Caco-2 (cell line): ENCODE measurements around the gene F8A3. TPM values are rescaled to one million over a fixed set of nuclear protein-coding genes. Genes with fewer than 3 reads are reported as not detected.
"Not testable (repeated sequence)": the region's sequence is repeated elsewhere in the genome, so short reads cannot be mapped to it uniquely, and the experiment has no call there.

ENCODE experiments used
- BruUV-seq: library from RNA; stranded (reverse); fragments of 400-500 nt; replicated peaks from 2 replicates; lab custom pipeline; 2021; lab: Mats Ljungman, UMichigan
- CTCF ChIA-PET: fragments of 300-600 bp; sonication (Branson Sonifier 250); formaldehyde crosslinking; loops from one replicate; lab custom pipeline; 2022; ENCODE audit warnings: antibody characterized with exemption; lab: Charles Lee
- POLR2A ChIA-PET: fragments of 300-600 bp; sonication (Branson Sonifier 250); formaldehyde crosslinking; loops from one replicate; lab custom pipeline; 2022; ENCODE audit warnings: antibody characterized with exemption; lab: Charles Lee
- DNase-seq, 2 experiments: peaks; one replicate each; pipeline versions ENCODE4 v3.0.0 to v3.0.0-alpha.2; 2020 to 2022
- H3K27me3 ChIP-seq: replicated peaks from 2 replicates; pipeline ENCODE4 v1.6.0; 2011; ENCODE audit warnings: low read length; ENCODE audit not compliant: control insufficient read depth, insufficient read depth
- H3K36me3 ChIP-seq: 2 replicates; pipeline ENCODE4 v1.5.1; 2011; ENCODE audit warnings: low read length; ENCODE audit not compliant: control insufficient read depth, insufficient read depth
- H3K4me1 ChIP-seq: fragments of 250-450 bp; sonication (Bioruptor Pico); 2 replicates; pipeline ENCODE4 v1.5.1; 2020; ENCODE audit warnings: mild to moderate bottlenecking
- H3K4me3 ChIP-seq: 2 replicates; pipeline ENCODE4 v1.5.1; 2011; ENCODE audit warnings: low read depth, mild to moderate bottlenecking, control low read depth, low read length
- H3K9me3 ChIP-seq: fragments of 250-450 bp; sonication (Bioruptor Pico); 2 replicates; pipeline ENCODE4 v1.5.1; 2020; ENCODE audit warnings: mild to moderate bottlenecking, moderate library complexity
- H3K27ac Mint-ChIP-seq: one replicate; pipeline ENCODE4 v1.8.0; 2022; ENCODE audit warnings: mixed read lengths; ENCODE audit not compliant: unreplicated experiment
- H3K27me3 Mint-ChIP-seq: one replicate; pipeline ENCODE4 v1.8.0; 2022; ENCODE audit warnings: mixed read lengths; ENCODE audit not compliant: insufficient read depth, unreplicated experiment
- H3K36me3 Mint-ChIP-seq: one replicate; pipeline ENCODE4 v1.8.0; 2022; ENCODE audit warnings: mild to moderate bottlenecking, mixed read lengths; ENCODE audit not compliant: insufficient read depth, unreplicated experiment
- H3K4me1 Mint-ChIP-seq: one replicate; pipeline ENCODE4 v1.8.0; 2022; ENCODE audit warnings: low read depth, mixed read lengths; ENCODE audit not compliant: unreplicated experiment
- H3K4me3 Mint-ChIP-seq: one replicate; pipeline ENCODE4 v1.8.0; 2022; ENCODE audit warnings: mild to moderate bottlenecking, moderate library complexity, mixed read lengths; ENCODE audit not compliant: unreplicated experiment
- H3K9me3 Mint-ChIP-seq: one replicate; pipeline ENCODE4 v1.8.0; 2022; ENCODE audit warnings: mixed read lengths; ENCODE audit not compliant: unreplicated experiment
- intact Hi-C: fragments of 100-400 bp; cut with micrococcal nuclease; formaldehyde crosslinking; loops from one replicate; pipeline ENCODE4 v1.10.0; 2022; ENCODE audit not compliant: unreplicated experiment
- total RNA-seq: library from RNA; stranded (reverse); gene quantifications from 2 replicates; pipeline ENCODE4 v1.2.3, GENCODE V29; 2022
- TF ChIP-seq, protein P1 (sequence below), 2 experiments: fragments of 200-600 bp in 1 of 2; IDR thresholded peaks; 1 replicate in 1 of 2; 2 replicates in 1 of 2; pipeline versions ENCODE4 v1.5.1 to v1.8.0; 2011 to 2022; ENCODE audit warnings: antibody characterized with exemption in 1 of 2, control low read depth in 1 of 2, inconsistent platforms in 1 of 2, low read depth in 1 of 2, low read length in 1 of 2, mild to moderate bottlenecking in 1 of 2, moderate library complexity in 1 of 2; ENCODE audit not compliant: insufficient read depth in 1 of 2, severe bottlenecking in 1 of 2, unreplicated experiment in 1 of 2

F8A3 gene
- total RNA-seq, 1 experiment from 2014 or later: 7.5 TPM

DNA sequence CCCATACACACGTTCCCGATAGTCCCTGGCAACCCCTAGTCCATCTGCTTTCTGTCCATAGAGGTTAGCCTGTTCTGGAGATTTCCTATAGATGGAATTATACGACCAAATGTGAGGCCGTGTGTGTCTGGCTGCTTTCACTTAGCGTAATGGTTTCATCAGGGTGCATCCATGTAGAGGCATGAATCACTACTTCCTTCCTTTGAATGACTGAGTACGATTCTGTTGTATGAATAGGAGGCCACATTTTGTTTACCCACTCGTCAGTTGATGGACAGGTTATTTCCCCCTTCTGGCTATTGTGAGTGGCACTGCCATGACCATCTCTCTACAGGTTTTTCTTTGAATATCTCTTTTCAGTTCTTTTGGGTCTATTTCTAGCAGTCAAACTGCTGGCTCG lies 2.1 kb upstream of the F8A3 start:
- H3K36me3 Mint-ChIP-seq, H3K4me3 ChIP-seq, H3K9me3 ChIP-seq, H3K4me3 Mint-ChIP-seq, intact Hi-C loops, H3K27me3 Mint-ChIP-seq, H3K27me3 ChIP-seq, BruUV-seq, DNase-seq, H3K36me3 ChIP-seq, CTCF ChIA-PET, H3K4me1 Mint-ChIP-seq, H3K27ac Mint-ChIP-seq, H3K9me3 Mint-ChIP-seq, H3K4me1 ChIP-seq, POLR2A ChIA-PET: not testable (repeated sequence)

DNA sequence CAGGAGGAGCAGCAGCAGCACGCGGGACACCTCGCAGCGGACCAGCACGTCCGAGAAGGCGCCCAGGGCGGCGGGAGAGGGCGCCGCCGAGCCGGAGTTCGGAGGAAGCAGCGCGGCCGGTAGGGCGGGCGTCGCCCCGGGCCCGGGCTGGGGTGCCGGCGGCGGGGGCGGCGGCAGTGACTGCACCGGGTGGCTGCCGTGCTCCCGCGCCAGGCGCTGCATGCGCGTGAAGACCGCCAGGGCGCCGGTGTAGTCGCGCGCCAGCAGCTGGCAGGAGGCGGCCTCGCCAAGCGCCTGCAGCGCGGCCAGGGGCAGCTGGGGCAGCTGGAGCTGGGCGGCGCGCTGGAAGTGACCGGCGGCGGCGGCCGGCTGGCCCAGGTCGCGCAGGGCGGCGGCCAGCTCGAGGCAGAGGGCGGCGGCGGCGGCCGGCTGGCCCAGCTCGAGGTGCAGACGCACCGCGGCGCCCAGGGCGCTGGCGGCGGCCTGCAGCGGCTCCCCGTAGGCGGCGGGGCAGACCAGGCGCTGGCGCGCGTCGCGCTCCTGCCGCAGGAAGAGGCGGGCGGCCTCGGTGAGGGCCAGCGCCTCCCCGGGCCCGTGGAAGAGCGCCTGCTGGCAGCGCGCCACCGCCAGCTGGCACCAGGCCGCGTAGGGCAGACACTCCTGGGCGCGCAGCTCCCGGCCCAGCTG lies 516 bp downstream of the F8A3 start:
- intact Hi-C loops, H3K9me3 ChIP-seq, H3K4me3 ChIP-seq, H3K9me3 Mint-ChIP-seq, H3K36me3 ChIP-seq, POLR2A ChIA-PET, H3K4me3 Mint-ChIP-seq, H3K27me3 Mint-ChIP-seq, BruUV-seq, H3K27ac Mint-ChIP-seq, H3K36me3 Mint-ChIP-seq, H3K4me1 ChIP-seq, DNase-seq, H3K27me3 ChIP-seq, CTCF ChIA-PET, H3K4me1 Mint-ChIP-seq: not testable (repeated sequence)

DNA sequence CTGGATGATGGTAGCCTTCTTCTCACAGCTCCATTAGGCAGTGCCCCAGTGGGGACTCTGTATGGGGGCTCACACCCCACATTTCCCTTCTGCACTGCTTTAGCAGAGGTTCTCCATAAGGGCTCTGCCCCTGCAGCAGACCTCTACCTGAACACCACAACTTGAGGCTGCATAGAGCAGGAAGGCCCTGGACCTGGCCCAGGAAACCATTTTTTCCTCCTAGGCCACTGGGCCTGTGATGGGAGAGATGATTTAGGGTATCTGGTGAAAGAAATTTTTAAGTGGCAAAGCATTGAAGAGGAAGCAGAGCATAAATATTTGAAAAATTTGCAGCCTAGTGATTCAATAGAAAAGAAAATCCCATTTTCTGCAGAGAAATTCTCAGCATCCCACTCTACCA lies 17.3 kb downstream of the F8A3 start:
- POLR2A ChIA-PET: no interaction called here
- CTCF ChIA-PET: no interaction called here
- BruUV-seq: no TSS peak
- no peaks in the 10 kb centered on the region for H3K9me3 Mint-ChIP-seq
- no peak overlapping the region for H3K27ac Mint-ChIP-seq
- H3K27me3 ChIP-seq: no peaks in the 10 kb centered on the region
- intact Hi-C loops: no loop called here
- no peak overlapping the region for H3K4me3 ChIP-seq
- no peaks in the 10 kb centered on the region for H3K36me3 Mint-ChIP-seq
- H3K36me3 ChIP-seq: no peaks in the 10 kb centered on the region
- no peaks in the 10 kb centered on the region for H3K4me1 ChIP-seq
- no peaks in the 10 kb centered on the region for H3K4me1 Mint-ChIP-seq
- no peaks in the 10 kb centered on the region for H3K27me3 Mint-ChIP-seq
- H3K9me3 ChIP-seq: no peaks in the 10 kb centered on the region
- TF ChIP-seq, protein P1, sequence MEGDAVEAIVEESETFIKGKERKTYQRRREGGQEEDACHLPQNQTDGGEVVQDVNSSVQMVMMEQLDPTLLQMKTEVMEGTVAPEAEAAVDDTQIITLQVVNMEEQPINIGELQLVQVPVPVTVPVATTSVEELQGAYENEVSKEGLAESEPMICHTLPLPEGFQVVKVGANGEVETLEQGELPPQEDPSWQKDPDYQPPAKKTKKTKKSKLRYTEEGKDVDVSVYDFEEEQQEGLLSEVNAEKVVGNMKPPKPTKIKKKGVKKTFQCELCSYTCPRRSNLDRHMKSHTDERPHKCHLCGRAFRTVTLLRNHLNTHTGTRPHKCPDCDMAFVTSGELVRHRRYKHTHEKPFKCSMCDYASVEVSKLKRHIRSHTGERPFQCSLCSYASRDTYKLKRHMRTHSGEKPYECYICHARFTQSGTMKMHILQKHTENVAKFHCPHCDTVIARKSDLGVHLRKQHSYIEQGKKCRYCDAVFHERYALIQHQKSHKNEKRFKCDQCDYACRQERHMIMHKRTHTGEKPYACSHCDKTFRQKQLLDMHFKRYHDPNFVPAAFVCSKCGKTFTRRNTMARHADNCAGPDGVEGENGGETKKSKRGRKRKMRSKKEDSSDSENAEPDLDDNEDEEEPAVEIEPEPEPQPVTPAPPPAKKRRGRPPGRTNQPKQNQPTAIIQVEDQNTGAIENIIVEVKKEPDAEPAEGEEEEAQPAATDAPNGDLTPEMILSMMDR (IDR thresholded peaks at IDR 0.05; ENCODE audit: insufficient read depth in 1 of 2, low read depth in 1 of 2, low read length in 1 of 2, severe bottlenecking in 1 of 2, unreplicated experiment in 1 of 2): no peak
- no peak for DNase-seq
- no peak overlapping the region for H3K4me3 Mint-ChIP-seq

DNA sequence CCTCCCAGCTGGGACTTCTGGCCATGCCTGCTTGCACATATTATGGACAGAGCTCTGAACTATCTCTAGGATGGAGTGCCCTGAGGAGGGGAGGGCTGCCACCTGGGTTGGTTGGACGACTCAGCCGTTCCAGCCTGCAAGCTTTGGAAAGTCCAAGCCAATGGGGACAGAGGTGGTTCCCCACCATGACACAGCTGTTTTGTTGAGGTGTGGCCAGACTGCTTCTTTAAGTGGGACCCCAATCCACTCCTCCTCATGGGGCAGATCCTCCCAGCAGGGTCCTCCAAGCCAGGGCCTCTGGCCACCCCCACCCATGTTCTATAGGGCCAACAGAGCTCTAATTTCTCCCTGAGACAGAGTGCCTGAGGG lies 22.7 kb downstream of the F8A3 start:
- no peaks in the 10 kb centered on the region for H3K27me3 ChIP-seq
- no peaks in the 10 kb centered on the region for H3K36me3 ChIP-seq
- TF ChIP-seq, protein P1 (IDR thresholded peaks at IDR 0.05; ENCODE audit: insufficient read depth in 1 of 2, low read depth in 1 of 2, low read length in 1 of 2, severe bottlenecking in 1 of 2, unreplicated experiment in 1 of 2): no peak
- DNase-seq: no peak
- ChIA-PET POLR2A (no interaction called here), CTCF (no interaction called here)
- Mint-ChIP-seq H3K4me3 (no peak overlapping the region), H3K9me3 (no peaks in the 10 kb centered on the region), H3K27ac (no peak overlapping the region), H3K27me3 (no peaks in the 10 kb centered on the region), H3K36me3 (no peaks in the 10 kb centered on the region), H3K4me1 (no peaks in the 10 kb centered on the region)
- H3K9me3 ChIP-seq: no peaks in the 10 kb centered on the region
- no peak overlapping the region for H3K4me3 ChIP-seq
- H3K4me1 ChIP-seq: no peaks in the 10 kb centered on the region
- intact Hi-C loops: no loop called here
- no TSS peak for BruUV-seq
